ENCODE data around the gene SFMBT2. TPM values are rescaled to one million over a fixed set of nuclear protein-coding genes. Genes with fewer than 3 reads are reported as not detected.

Gene SFMBT2
- total RNA-seq, 2 donors from 2014 or later: 7.9 TPM

- TF ChIP-seq, protein P1, sequence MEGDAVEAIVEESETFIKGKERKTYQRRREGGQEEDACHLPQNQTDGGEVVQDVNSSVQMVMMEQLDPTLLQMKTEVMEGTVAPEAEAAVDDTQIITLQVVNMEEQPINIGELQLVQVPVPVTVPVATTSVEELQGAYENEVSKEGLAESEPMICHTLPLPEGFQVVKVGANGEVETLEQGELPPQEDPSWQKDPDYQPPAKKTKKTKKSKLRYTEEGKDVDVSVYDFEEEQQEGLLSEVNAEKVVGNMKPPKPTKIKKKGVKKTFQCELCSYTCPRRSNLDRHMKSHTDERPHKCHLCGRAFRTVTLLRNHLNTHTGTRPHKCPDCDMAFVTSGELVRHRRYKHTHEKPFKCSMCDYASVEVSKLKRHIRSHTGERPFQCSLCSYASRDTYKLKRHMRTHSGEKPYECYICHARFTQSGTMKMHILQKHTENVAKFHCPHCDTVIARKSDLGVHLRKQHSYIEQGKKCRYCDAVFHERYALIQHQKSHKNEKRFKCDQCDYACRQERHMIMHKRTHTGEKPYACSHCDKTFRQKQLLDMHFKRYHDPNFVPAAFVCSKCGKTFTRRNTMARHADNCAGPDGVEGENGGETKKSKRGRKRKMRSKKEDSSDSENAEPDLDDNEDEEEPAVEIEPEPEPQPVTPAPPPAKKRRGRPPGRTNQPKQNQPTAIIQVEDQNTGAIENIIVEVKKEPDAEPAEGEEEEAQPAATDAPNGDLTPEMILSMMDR (IDR thresholded peaks at IDR 0.05): no peak
- peaks cover 6% of the 10 kb centered on the region for H3K36me3 ChIP-seq
- H3K27me3 ChIP-seq: no peaks in the 10 kb centered on the region
- peaks cover 0 to 25% of the 10 kb centered on the region in 2 donors for H3K4me1 ChIP-seq
- H3K27ac ChIP-seq: peak overlapping the region in 1 of 2 donors; percentile 38
- DNase-seq (ENCODE audit: low spot score): no peak
- H3K4me3 ChIP-seq: no peak overlapping the region
- H3K9me3 ChIP-seq: no peaks in the 10 kb centered on the region
Measured at GRCh38 chr10:7251696-7252465, 159.0 kb downstream of the SFMBT2 start.

DNA sequence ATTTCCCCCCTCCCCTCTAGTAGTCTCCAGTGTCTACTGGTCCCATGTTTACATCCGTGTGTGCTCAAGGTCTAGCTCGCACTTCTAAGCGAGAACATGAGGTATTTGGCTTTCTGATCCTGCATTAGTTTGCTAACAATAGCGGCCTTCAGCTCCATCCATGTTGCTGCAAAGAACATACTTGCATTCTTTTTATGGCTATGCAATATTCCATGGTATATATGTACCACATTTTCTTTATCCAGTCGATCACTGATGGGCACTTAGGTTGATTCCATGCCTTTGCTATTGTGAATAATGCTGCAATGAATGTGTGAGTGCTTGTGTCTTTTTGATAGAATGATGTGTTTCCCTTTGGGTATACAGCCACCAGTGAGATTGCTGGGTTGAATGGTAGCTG lies 160.6 kb downstream of the SFMBT2 start:
- no peaks in the 10 kb centered on the region for H3K27me3 ChIP-seq
- H3K4me3 ChIP-seq: no peak overlapping the region
- no peaks in the 10 kb centered on the region for H3K9me3 ChIP-seq
- H3K36me3 ChIP-seq: peaks cover 10% of the 10 kb centered on the region
- H3K4me1 ChIP-seq: peaks cover 0 to 18% of the 10 kb centered on the region in 2 donors
- DNase-seq (ENCODE audit: low spot score): no peak
- TF ChIP-seq, protein P1 (IDR thresholded peaks at IDR 0.05): no peak
- no peak overlapping the region for H3K27ac ChIP-seq

DNA sequence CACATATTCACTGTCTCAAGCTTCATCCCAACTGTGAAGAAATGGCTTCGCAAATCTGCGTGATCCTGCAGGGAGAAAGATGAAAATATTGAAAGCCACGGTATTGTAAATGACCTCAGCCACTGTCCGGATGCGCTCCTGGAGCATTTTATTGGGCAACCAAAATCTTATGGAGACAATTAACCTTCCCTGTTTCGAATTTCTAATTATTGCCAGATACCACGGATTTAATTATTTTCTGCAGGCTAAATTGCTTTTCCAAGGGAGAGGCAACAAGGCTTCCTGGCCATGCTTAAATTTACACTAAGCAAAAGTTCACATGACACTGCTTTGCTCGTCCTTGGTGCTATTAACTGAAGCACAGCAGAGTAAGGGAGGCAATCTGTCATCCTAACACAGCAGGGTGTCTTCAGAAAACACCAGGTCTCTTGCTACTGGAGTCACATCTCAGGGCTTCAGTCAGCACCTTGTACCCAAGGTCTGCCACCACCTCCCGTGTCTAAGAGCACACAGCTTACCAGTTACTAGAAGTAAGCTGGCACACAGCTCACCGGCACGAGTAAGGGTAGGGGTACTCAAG lies 162.2 kb downstream of the SFMBT2 start:
- Histone ChIP-seq H3K36me3 (peaks cover 10% of the 10 kb centered on the region), H3K4me3 (no peak overlapping the region), H3K27me3 (no peaks in the 10 kb centered on the region), H3K4me1 (peaks cover 0 to 12% of the 10 kb centered on the region in 2 donors), H3K27ac (no peak overlapping the region), H3K9me3 (no peaks in the 10 kb centered on the region)
- no peak for DNase-seq (ENCODE audit: low spot score)
- TF ChIP-seq, protein P1 (IDR thresholded peaks at IDR 0.05): no peak

- no peaks in the 10 kb centered on the region for H3K27me3 ChIP-seq
- TF ChIP-seq, protein P1 (IDR thresholded peaks at IDR 0.05): no peak
- peaks cover 10% of the 10 kb centered on the region for H3K36me3 ChIP-seq
Measured at GRCh38 chr10:7248148-7248547, 162.7 kb downstream of the SFMBT2 start.

GRCh38 chr10:7245505-7245904 lies 165.3 kb downstream of the SFMBT2 start:
- H3K27ac ChIP-seq: no peak overlapping the region
- H3K4me3 ChIP-seq: no peak overlapping the region
- H3K9me3 ChIP-seq: no peaks in the 10 kb centered on the region
- H3K36me3 ChIP-seq: peaks cover 18% of the 10 kb centered on the region
- no peak for DNase-seq (ENCODE audit: low spot score)
- TF ChIP-seq, protein P1 (IDR thresholded peaks at IDR 0.05): no peak
- no peaks in the 10 kb centered on the region for H3K27me3 ChIP-seq
- no peaks in the 10 kb centered on the region for H3K4me1 ChIP-seq

More at GRCh38 chr10:7248148-7248547, 162.7 kb downstream of the SFMBT2 start:
- Histone ChIP-seq H3K27ac (no peak overlapping the region), H3K9me3 (no peaks in the 10 kb centered on the region), H3K4me1 (peaks cover 0 to 12% of the 10 kb centered on the region in 2 donors), H3K4me3 (no peak overlapping the region)
- DNase-seq (ENCODE audit: low spot score): no peak

Measured in right atrium auricular region (tissue), 2 donors.